ENCODE measurements around the gene TTC28. TPM values are rescaled to one million over a fixed set of nuclear protein-coding genes. Genes with fewer than 3 reads are reported as not detected.

TTC28 gene
- polyA plus RNA-seq, 4 donors: 0.45 to 24.0 (median 3.7) TPM

- Histone ChIP-seq H3K4me1 (ENCODE audit: control insufficient read depth in 3 of 3, insufficient read depth in 2 of 3, low read depth in 1 of 3, low read length in 2 of 3) (peaks cover 0 to 3% (median 0%) of the 10 kb centered on the region in 3 donors), H3K4me3 (ENCODE audit: low read depth in 1 of 3, low read length in 3 of 3) (peak overlapping the region in 2 of 3 donors; percentile 68 to 79), H3K27ac (ENCODE audit: low read depth in 1 of 3, low read length in 2 of 3) (peak overlapping the region; percentile 5 to 81 (median 75)), H3K9me3 (ENCODE audit: control insufficient read depth in 2 of 2, insufficient read depth in 1 of 2, low read depth in 1 of 2, low read length in 1 of 2) (no peaks in the 10 kb centered on the region), H3K36me3 (ENCODE audit: control insufficient read depth in 3 of 3, insufficient read depth in 2 of 3, low read depth in 1 of 3, low read length in 3 of 3) (no peaks in the 10 kb centered on the region), H3K27me3 (ENCODE audit: control insufficient read depth in 3 of 3, insufficient read depth in 3 of 3, low read length in 3 of 3) (no peaks in the 10 kb centered on the region)
- 11 to 12% (median 11%) methylated on average over 16 of the region's 16 CpGs for WGBS, 3 donors
- FAIRE-seq (no peak), DNase-seq (peak in 1 of 2 donors; percentile 4)
Measured at GRCh38 chr22:28441720-28442263, 237.8 kb downstream of the TTC28 start.

- Histone ChIP-seq H3K9me3 (ENCODE audit: control insufficient read depth in 2 of 2, insufficient read depth in 1 of 2, low read depth in 1 of 2, low read length in 1 of 2) (no peaks in the 10 kb centered on the region), H3K27me3 (ENCODE audit: control insufficient read depth in 3 of 3, insufficient read depth in 3 of 3, low read length in 3 of 3) (no peaks in the 10 kb centered on the region), H3K4me3 (ENCODE audit: low read depth in 1 of 3, low read length in 3 of 3) (no peak overlapping the region), H3K27ac (ENCODE audit: low read depth in 1 of 3, low read length in 2 of 3) (no peak overlapping the region), H3K36me3 (ENCODE audit: control insufficient read depth in 3 of 3, insufficient read depth in 2 of 3, low read depth in 1 of 3, low read length in 3 of 3) (no peaks in the 10 kb centered on the region), H3K4me1 (ENCODE audit: control insufficient read depth in 3 of 3, insufficient read depth in 2 of 3, low read depth in 1 of 3, low read length in 2 of 3) (peaks cover 0 to 3% (median 0%) of the 10 kb centered on the region in 3 donors)
- WGBS, 3 donors: 38 to 49% (median 42%) methylated on average over 4 of the region's 4 CpGs
- FAIRE-seq (no peak), DNase-seq (peak; percentile 5 to 21)
Measured at GRCh38 chr22:28440592-28441390, 238.8 kb downstream of the TTC28 start.

- H3K27ac ChIP-seq (ENCODE audit: low read depth in 1 of 3, low read length in 2 of 3): no peak overlapping the region
- no peaks in the 10 kb centered on the region for H3K9me3 ChIP-seq (ENCODE audit: control insufficient read depth in 2 of 2, insufficient read depth in 1 of 2, low read depth in 1 of 2, low read length in 1 of 2)
- FAIRE-seq: peak; percentile 5
- H3K36me3 ChIP-seq (ENCODE audit: control insufficient read depth in 3 of 3, insufficient read depth in 2 of 3, low read depth in 1 of 3, low read length in 3 of 3): no peaks in the 10 kb centered on the region
- DNase-seq: no peak
- H3K27me3 ChIP-seq (ENCODE audit: control insufficient read depth in 3 of 3, insufficient read depth in 3 of 3, low read length in 3 of 3): no peaks in the 10 kb centered on the region
- WGBS, 3 donors: 11 to 35% (median 30%) methylated on average over 1 of the region's 1 CpG
- H3K4me1 ChIP-seq (ENCODE audit: control insufficient read depth in 3 of 3, insufficient read depth in 2 of 3, low read depth in 1 of 3, low read length in 2 of 3): peaks cover 0 to 3% (median 2%) of the 10 kb centered on the region in 3 donors
- no peak overlapping the region for H3K4me3 ChIP-seq (ENCODE audit: low read depth in 1 of 3, low read length in 3 of 3)
Measured at GRCh38 chr22:28438183-28438768, 241.4 kb downstream of the TTC28 start.

- no peak for FAIRE-seq
- DNase-seq: peak in 1 of 2 donors; percentile 31
- whole genome bisulfite sequencing, 3 donors: 42 to 76% (median 57%) methylated on average over 3 of the region's 3 CpGs
- H3K4me3 ChIP-seq (ENCODE audit: low read depth in 1 of 3, low read length in 3 of 3): no peak overlapping the region
- H3K36me3 ChIP-seq (ENCODE audit: control insufficient read depth in 3 of 3, insufficient read depth in 2 of 3, low read depth in 1 of 3, low read length in 3 of 3): no peaks in the 10 kb centered on the region
- H3K27me3 ChIP-seq (ENCODE audit: control insufficient read depth in 3 of 3, insufficient read depth in 3 of 3, low read length in 3 of 3): no peaks in the 10 kb centered on the region
- H3K27ac ChIP-seq (ENCODE audit: low read depth in 1 of 3, low read length in 2 of 3): no peak overlapping the region
- no peaks in the 10 kb centered on the region for H3K9me3 ChIP-seq (ENCODE audit: control insufficient read depth in 2 of 2, insufficient read depth in 1 of 2, low read depth in 1 of 2, low read length in 1 of 2)
- peaks cover 0 to 3% (median 3%) of the 10 kb centered on the region in 3 donors for H3K4me1 ChIP-seq (ENCODE audit: control insufficient read depth in 3 of 3, insufficient read depth in 2 of 3, low read depth in 1 of 3, low read length in 2 of 3)
Measured at GRCh38 chr22:28435982-28436381, 243.7 kb downstream of the TTC28 start.

GRCh38 chr22:28435140-28435768 is 244.4 kb downstream of the TTC28 start:
- H3K36me3 ChIP-seq (ENCODE audit: control insufficient read depth in 3 of 3, insufficient read depth in 2 of 3, low read depth in 1 of 3, low read length in 3 of 3): no peaks in the 10 kb centered on the region
- H3K4me3 ChIP-seq (ENCODE audit: low read depth in 1 of 3, low read length in 3 of 3): no peak overlapping the region
- DNase-seq (peak in 1 of 2 donors; percentile 36), FAIRE-seq (no peak)
- WGBS, 3 donors: 27 to 66% (median 34%) methylated on average over 2 of the region's 2 CpGs
- H3K4me1 ChIP-seq (ENCODE audit: control insufficient read depth in 3 of 3, insufficient read depth in 2 of 3, low read depth in 1 of 3, low read length in 2 of 3): peaks cover 0 to 5% (median 0%) of the 10 kb centered on the region in 3 donors
- H3K9me3 ChIP-seq (ENCODE audit: control insufficient read depth in 2 of 2, insufficient read depth in 1 of 2, low read depth in 1 of 2, low read length in 1 of 2): no peaks in the 10 kb centered on the region
- no peaks in the 10 kb centered on the region for H3K27me3 ChIP-seq (ENCODE audit: control insufficient read depth in 3 of 3, insufficient read depth in 3 of 3, low read length in 3 of 3)
- no peak overlapping the region for H3K27ac ChIP-seq (ENCODE audit: low read depth in 1 of 3, low read length in 2 of 3)

GRCh38 chr22:28430466-28431025 is 249.1 kb downstream of the TTC28 start:
- Histone ChIP-seq H3K9me3 (ENCODE audit: control insufficient read depth in 2 of 2, insufficient read depth in 1 of 2, low read depth in 1 of 2, low read length in 1 of 2) (no peaks in the 10 kb centered on the region), H3K27me3 (ENCODE audit: control insufficient read depth in 3 of 3, insufficient read depth in 3 of 3, low read length in 3 of 3) (no peaks in the 10 kb centered on the region), H3K4me1 (ENCODE audit: control insufficient read depth in 3 of 3, insufficient read depth in 2 of 3, low read depth in 1 of 3, low read length in 2 of 3) (peaks cover 0 to 5% (median 0%) of the 10 kb centered on the region in 3 donors), H3K27ac (ENCODE audit: low read depth in 1 of 3, low read length in 2 of 3) (no peak overlapping the region), H3K36me3 (ENCODE audit: control insufficient read depth in 3 of 3, insufficient read depth in 2 of 3, low read depth in 1 of 3, low read length in 3 of 3) (no peaks in the 10 kb centered on the region), H3K4me3 (ENCODE audit: low read depth in 1 of 3, low read length in 3 of 3) (no peak overlapping the region)
- WGBS, 3 donors: 76 to 81% (median 80%) methylated on average over 2 of the region's 2 CpGs
- DNase-seq (no peak), FAIRE-seq (no peak)

- Histone ChIP-seq H3K27me3 (ENCODE audit: control insufficient read depth in 3 of 3, insufficient read depth in 3 of 3, low read length in 3 of 3) (no peaks in the 10 kb centered on the region), H3K36me3 (ENCODE audit: control insufficient read depth in 3 of 3, insufficient read depth in 2 of 3, low read depth in 1 of 3, low read length in 3 of 3) (no peaks in the 10 kb centered on the region), H3K4me3 (ENCODE audit: low read depth in 1 of 3, low read length in 3 of 3) (no peak overlapping the region), H3K4me1 (ENCODE audit: control insufficient read depth in 3 of 3, insufficient read depth in 2 of 3, low read depth in 1 of 3, low read length in 2 of 3) (peaks cover 0 to 2% (median 0%) of the 10 kb centered on the region in 3 donors), H3K27ac (ENCODE audit: low read depth in 1 of 3, low read length in 2 of 3) (no peak overlapping the region), H3K9me3 (ENCODE audit: control insufficient read depth in 2 of 2, insufficient read depth in 1 of 2, low read depth in 1 of 2, low read length in 1 of 2) (no peaks in the 10 kb centered on the region)
- DNase-seq (no peak), FAIRE-seq (no peak)
Measured at GRCh38 chr22:28429711-28430110, 249.9 kb downstream of the TTC28 start.

- Histone ChIP-seq H3K4me3 (ENCODE audit: low read depth in 1 of 3, low read length in 3 of 3) (no peak overlapping the region), H3K9me3 (ENCODE audit: control insufficient read depth in 2 of 2, insufficient read depth in 1 of 2, low read depth in 1 of 2, low read length in 1 of 2) (no peaks in the 10 kb centered on the region), H3K4me1 (ENCODE audit: control insufficient read depth in 3 of 3, insufficient read depth in 2 of 3, low read depth in 1 of 3, low read length in 2 of 3) (peaks cover 0 to 2% (median 0%) of the 10 kb centered on the region in 3 donors), H3K36me3 (ENCODE audit: control insufficient read depth in 3 of 3, insufficient read depth in 2 of 3, low read depth in 1 of 3, low read length in 3 of 3) (no peaks in the 10 kb centered on the region), H3K27me3 (ENCODE audit: control insufficient read depth in 3 of 3, insufficient read depth in 3 of 3, low read length in 3 of 3) (no peaks in the 10 kb centered on the region), H3K27ac (ENCODE audit: low read depth in 1 of 3, low read length in 2 of 3) (no peak overlapping the region)
- FAIRE-seq (no peak), DNase-seq (no peak)
- WGBS, 3 donors: 61 to 85% (median 72%) methylated on average over 1 of the region's 1 CpG
Measured at GRCh38 chr22:28428271-28428670, 251.4 kb downstream of the TTC28 start.

Data from small intestine (tissue), 7 donors.